Measurements from ENCODE around the gene CMKLR1. TPM values are rescaled to one million over a fixed set of nuclear protein-coding genes. Genes with fewer than 3 reads are reported as not detected.

CMKLR1 gene
- polyA plus RNA-seq, 3 donors = 4.3 to 5.4 (median 4.5) TPM

GRCh38 chr12:108363165-108363564 is 24.1 kb upstream of the CMKLR1 start:
- DNase-seq (ENCODE audit: low read depth in 3 of 3, low spot score in 2 of 3) = no peak

GRCh38 chr12:108361606-108362005 is 22.5 kb upstream of the CMKLR1 start:
- no peak for DNase-seq (ENCODE audit: low read depth in 3 of 3, low spot score in 2 of 3)

GRCh38 chr12:108360487-108360886 is 21.4 kb upstream of the CMKLR1 start:
- DNase-seq (ENCODE audit: low read depth in 3 of 3, low spot score in 2 of 3) = no peak

- DNase-seq (ENCODE audit: low read depth in 3 of 3, low spot score in 2 of 3) = no peak
Measured at GRCh38 chr12:108360057-108360456, 20.9 kb upstream of the CMKLR1 start.

GRCh38 chr12:108358580-108358965 is 19.5 kb upstream of the CMKLR1 start:
- no peak for DNase-seq (ENCODE audit: low read depth in 3 of 3, low spot score in 2 of 3)

GRCh38 chr12:108357834-108358579 is 18.9 kb upstream of the CMKLR1 start:
- DNase-seq (ENCODE audit: low read depth in 3 of 3, low spot score in 2 of 3) = no peak

GRCh38 chr12:108356835-108357806 is 18.0 kb upstream of the CMKLR1 start:
- DNase-seq (ENCODE audit: low read depth in 3 of 3, low spot score in 2 of 3) = no peak

GRCh38 chr12:108355069-108355468 is 16.0 kb upstream of the CMKLR1 start:
- DNase-seq (ENCODE audit: low read depth in 3 of 3, low spot score in 2 of 3) = no peak

- DNase-seq (ENCODE audit: low read depth in 3 of 3, low spot score in 2 of 3) = no peak
Measured at GRCh38 chr12:108352591-108352990, 13.5 kb upstream of the CMKLR1 start.

- DNase-seq (ENCODE audit: low read depth in 3 of 3, low spot score in 2 of 3) = no peak
Measured at GRCh38 chr12:108350511-108350910, 11.4 kb upstream of the CMKLR1 start.

- DNase-seq (ENCODE audit: low read depth in 3 of 3, low spot score in 2 of 3) = no peak
Measured at GRCh38 chr12:108349278-108349688, 10.2 kb upstream of the CMKLR1 start.

GRCh38 chr12:108348842-108349241 is 9.7 kb upstream of the CMKLR1 start:
- DNase-seq (ENCODE audit: low read depth in 3 of 3, low spot score in 2 of 3) = no peak

GRCh38 chr12:108346727-108347710 is 7.9 kb upstream of the CMKLR1 start:
- no peak for DNase-seq (ENCODE audit: low read depth in 3 of 3, low spot score in 2 of 3)

- no peak for DNase-seq (ENCODE audit: low read depth in 3 of 3, low spot score in 2 of 3)
Measured at GRCh38 chr12:108345716-108346633, 6.9 kb upstream of the CMKLR1 start.

- no peak for DNase-seq (ENCODE audit: low read depth in 3 of 3, low spot score in 2 of 3)
Measured at GRCh38 chr12:108342985-108343384, 3.9 kb upstream of the CMKLR1 start.

GRCh38 chr12:108341854-108342847 is 3.0 kb upstream of the CMKLR1 start:
- no peak for DNase-seq (ENCODE audit: low read depth in 3 of 3, low spot score in 2 of 3)

- DNase-seq (ENCODE audit: low read depth in 3 of 3, low spot score in 2 of 3) = no peak
Measured at GRCh38 chr12:108341356-108341755, 2.2 kb upstream of the CMKLR1 start.

GRCh38 chr12:108340037-108340436 is 926 bp upstream of the CMKLR1 start:
- no peak for DNase-seq (ENCODE audit: low read depth in 3 of 3, low spot score in 2 of 3)
